GM21528 (cell line): ENCODE measurements around the gene DBNL.

Experiments
- ATAC-seq: cut with Tn5 transposase; IDR thresholded peaks from one replicate; pipeline ENCODE4 v1.9.1; 2021; ENCODE audit warnings: mild to moderate bottlenecking, moderate library complexity; ENCODE audit not compliant: unreplicated experiment, low FRiP score

Gene DBNL

GRCh38 chr7:44094883-44095592, 50.5 kb downstream of the DBNL start:
- ATAC-seq = no peak

GRCh38 chr7:44095781-44096180, 51.3 kb downstream of the DBNL start:
- ATAC-seq = no peak

GRCh38 chr7:44096326-44096881, 51.9 kb downstream of the DBNL start:
- ATAC-seq = no peak

DNA sequence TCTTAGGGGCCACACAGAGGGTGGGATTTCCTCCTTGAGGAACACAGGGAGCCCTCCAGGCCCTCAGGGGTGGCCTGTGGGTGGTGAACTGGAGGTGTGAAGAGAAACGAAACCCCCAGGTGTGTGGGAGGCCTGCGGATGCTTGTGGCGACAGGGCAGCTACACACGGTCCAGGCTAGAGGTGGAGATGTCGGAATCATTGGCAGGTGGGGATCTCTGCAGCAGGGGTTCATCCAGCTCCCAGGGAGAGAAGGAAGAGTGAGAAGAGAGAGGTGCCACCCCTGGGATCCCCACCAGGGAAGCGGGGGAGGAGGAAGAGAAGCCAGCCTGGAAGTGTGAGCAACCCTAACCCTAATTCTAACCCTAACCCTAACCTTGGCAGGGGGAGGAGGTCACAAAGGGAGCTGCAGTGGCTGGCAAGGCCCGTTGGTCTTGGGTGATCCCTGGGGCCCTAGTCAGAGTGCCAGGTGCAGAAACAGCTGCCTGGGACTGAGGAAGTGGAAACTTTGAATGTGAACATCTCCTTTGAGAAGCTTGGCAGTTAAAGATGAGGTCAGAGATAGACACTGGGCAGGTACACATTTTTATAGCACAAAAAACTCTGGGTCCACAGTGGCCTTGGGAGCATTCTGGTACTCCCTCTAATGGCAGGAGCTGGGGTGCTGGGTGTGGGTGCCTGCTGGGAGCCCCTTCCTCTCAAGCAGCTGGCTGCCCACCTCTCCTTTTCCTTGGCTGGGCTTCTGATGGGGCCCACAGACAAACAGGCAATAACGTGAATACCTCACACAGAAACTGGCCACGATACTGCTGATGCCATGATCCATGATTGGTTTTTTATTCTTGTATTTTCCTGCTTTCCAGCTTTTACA, 52.8 kb downstream of the DBNL start:
- ATAC-seq = peak; percentile 48

GRCh38 chr7:44098092-44099068, 53.9 kb downstream of the DBNL start:
- ATAC-seq = no peak

DNA sequence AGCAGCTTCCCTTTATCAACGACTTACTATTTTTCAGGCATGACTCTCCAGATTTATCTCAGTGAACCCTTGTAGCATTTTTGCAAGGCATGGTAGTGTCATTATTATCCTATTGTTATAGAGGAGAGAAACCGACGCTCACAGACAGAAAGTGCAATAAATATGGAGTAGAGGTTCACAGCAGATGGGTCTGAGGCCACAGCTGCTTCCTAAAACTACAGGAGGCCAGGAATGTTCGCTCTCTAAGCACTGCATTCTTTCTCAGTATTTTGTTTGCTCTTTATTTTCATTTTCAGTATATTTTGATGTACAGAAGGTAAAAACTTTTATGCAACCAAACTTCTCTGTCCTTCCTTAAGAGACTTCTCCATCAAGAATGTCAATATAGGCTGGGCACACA, 55.2 kb downstream of the DBNL start:
- no peak for ATAC-seq

- no peak for ATAC-seq
Observed at GRCh38 chr7:44100458-44101302, 56.2 kb downstream of the DBNL start.

DNA sequence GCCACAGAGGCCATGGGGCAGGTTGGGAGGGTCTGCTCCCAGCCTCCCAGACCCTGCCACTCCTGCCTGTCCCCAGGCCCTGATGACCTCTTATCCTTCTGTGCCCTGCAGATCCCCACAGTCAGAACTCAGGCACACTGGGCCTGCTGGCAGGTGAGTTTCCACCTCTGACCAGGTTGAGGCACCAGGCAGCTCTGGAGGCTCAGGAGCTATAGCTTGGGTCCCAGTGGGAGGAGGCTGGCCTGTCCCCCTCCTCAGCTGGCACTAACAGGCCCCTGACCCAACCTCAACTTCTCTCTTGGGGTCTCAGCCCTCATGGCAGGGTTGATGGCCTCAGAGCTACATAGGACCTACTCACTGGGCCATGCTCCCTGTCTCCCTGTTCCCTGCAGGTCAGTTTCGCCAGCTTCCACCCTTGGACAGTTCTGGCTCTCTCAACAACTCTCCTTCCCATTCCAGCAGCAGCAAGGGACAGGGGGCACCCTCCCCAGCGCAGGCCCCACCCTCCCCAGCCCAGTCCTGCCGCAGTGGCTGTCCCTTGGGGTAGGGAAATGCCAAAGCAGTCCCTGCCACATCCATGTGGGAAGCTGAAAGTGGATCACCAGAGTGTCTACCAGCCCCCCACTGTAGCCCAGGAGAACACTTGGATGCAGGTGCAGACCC, 56.9 kb downstream of the DBNL start:
- no peak for ATAC-seq

GRCh38 chr7:44101966-44102845, 57.7 kb downstream of the DBNL start:
- no peak for ATAC-seq

DNA sequence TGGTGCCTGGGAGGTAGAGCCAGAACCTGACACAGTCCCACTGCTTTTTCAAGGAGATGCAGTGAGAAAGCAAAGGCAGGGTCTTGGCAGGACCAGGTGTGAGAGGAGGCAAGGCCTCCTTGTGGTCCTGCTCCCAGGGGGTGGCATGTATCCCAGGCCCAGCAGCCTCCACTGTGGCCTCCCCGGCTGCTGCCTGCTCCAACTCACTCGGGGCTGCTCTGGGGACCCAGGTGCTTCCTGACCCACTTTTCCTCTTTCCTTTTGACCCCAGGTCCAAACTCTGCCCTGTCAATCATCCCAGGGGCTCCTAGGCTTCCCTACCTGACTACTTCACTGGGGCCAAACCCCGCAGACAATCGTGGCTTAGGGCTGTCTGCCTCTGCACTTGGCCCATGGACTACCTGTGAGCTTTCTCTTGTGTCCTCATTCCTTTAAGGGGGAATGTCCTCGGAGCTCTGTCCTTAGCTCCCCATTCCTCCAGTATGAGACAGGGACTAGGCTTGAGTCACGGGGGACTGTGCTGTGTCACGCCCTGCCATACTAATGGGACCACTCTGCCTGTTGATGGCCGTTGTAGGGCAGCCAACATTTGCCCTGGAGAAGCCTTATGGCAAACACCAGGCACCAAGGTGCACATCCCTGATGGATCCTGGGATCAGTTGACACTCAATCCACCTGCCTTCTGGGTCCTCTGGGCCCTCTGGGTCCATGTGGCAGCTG, 58.5 kb downstream of the DBNL start:
- ATAC-seq = no peak

DNA sequence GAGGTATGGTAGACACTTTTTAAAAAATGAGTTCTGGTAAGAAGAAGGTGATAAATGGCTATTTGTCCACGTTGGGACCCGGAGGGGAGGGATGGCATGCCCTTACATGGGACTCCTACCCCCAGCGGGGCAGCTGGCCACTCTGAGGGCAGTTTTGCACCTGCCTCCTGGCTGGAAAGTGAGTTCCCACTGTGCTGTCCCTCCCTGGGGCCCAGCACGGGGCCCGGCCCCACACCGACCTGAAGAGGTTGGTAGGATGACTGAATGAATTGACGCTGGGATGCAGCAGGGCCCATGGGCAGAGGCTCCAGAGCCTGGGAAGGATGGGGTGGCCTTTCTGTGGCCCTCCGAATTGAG, 59.0 kb downstream of the DBNL start:
- ATAC-seq = no peak

GRCh38 chr7:44103923-44104859, 59.7 kb downstream of the DBNL start, which contains the start of gene AEBP1:
Gene AEBP1, plus strand, starts transcription at chr7:44104345. Its CDS starts 321 bp downstream, at chr7:44104666.
- ATAC-seq = no peak

DNA sequence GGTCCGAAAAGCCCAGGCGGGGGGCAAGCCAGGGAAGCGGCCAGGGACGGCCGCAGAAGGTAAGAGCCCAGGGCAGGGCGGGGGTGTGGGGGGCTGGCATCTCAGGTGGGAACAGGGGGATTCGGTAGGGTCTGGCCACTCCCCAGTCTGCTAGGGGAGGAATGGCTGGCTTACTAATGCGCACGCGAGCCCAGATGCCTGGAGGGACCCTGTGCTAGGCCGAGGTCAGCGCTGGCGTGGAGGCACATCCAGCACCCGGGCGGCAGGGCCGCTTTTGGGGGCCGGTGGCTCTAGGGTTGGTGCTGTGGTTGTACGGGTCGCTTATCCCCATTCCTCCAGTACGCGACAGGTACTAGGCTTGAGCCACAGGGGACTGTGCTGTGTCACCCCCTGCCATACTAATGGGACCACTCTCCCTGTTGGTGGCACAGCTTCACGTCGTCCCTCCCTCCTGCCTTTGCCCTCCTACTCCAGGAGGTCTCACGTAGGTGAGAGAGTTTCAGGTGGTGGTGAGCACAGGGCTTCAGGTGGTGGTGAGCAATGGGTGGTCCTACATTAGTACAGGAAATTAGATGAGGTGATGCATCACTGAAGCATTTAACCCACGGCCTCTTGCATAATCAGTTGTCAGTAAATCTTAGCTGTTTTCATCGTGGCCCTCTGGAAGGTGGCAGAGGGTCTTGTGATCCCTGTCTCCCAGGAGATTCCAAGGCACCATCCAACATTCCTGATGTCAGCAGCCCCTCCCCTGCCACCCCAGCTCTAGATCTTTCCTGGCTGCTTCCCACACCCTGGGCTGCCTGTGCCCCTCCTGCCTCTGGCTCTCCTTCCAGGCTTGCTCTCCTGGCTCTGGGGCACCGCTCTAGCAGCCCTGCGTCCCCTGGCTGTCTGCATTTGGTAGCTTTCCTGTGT, 60.6 kb downstream of the DBNL start:
- ATAC-seq = no peak

DNA sequence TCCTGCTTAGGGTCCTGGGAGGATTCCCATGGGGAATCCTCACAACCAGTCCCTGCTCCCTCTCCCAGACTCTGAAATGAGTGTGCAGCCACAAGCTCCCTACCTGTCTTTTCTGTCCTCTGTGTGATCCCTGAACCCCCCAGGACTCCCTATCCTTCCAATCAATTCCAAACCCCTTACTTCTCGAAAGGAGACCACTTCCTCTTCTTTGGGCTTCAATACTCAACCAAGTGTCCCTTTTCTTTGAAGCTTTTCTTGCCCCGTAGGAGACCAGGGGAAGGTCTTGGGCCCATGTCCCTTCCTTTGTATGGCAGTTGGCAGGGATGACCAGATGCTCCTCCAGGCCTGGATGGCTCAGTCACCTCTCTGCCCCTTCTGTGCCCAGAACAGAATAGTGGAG, 61.3 kb downstream of the DBNL start:
- ATAC-seq = no peak

- ATAC-seq = no peak
Observed at GRCh38 chr7:44106311-44107065, 62.0 kb downstream of the DBNL start.
